M059J (cell line): Measurements from ENCODE around the gene SBSN. TPM values are rescaled to one million over a fixed set of nuclear protein-coding genes. Genes with fewer than 3 reads are reported as not detected.

Experiments
- DNase-seq: peaks from one replicate; pipeline ENCODE4 v3.0.0-alpha.2; 2012; ENCODE audit warnings: low read depth
- total RNA-seq: library from RNA; depleted of rRNA; stranded (reverse); fragments of >200 nt; shearing (Covaris generic); gene quantifications from 2 replicates; pipeline ENCODE4 v1.2.3, GENCODE V29; 2014

SBSN gene
- total RNA-seq, 1 experiment from 2014 or later: 0.25 TPM

DNA sequence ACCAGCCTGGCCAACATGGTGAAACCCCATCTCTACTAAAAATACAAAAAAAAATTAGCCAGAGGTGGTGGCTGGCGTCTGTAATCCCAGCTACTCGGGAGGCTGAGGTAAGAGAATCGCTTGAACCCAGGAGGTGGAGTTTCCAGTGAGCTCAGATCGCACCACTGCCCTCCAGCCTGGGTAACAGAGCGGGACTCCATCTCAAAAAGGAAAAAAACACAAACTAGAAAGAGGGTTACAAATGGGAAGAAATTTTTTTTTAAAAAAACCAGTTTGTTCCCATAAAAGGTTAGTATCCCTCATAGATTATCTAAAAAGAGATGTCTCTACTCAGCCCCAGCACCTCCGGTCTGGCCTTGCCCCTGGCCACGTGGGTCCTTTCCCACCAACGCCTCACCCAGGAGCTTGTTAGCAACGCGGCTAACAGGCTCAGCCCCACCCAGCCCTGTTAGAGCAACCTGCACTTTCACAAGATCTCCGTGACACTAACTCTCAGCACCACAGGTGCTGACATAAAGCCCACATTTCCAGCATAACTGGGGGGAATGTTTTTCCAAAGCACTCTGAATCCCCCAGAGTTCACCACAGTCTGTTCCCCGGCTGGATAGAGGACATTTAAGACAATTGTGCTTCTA, 19.0 kb downstream of the SBSN start:
- DNase-seq: no peak

DNA sequence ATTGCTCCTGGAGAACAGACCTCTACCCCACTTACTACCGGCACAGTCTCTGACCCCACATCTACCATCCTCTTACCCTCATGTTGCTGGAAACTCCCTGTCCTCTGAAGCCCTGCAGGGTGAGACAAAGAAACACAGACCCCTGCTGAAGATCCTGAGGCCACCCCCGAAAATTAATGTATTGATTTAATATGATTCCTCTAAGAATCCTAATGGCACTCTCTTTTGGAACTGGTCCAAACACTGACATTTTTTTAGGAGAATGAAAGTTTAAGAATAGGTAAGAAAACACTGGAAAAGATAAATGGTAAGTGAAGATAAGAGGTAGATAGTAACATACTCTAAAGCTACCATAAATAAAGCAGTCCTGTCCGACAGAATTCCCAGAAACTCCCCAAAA, 20.0 kb downstream of the SBSN start:
- DNase-seq: no peak

DNA sequence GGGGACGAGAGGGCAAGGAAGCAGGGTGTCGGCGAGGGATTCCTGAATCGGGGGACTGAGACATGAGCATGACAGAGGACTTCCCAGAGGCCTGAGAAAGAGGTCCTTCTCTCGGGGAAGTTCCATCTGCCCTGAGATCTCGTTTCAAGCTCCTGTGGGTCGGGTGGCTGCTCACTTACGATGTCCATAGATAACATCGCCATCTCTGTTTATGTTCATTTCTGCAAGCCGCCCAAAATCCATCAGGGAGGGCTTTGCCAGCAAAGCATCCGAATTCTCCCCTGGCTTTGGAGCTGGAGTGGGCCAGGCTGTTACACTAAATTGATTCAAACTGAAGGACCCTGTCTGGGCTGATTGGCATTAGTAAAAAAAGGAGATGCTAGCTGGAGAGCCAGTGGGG, 20.6 kb downstream of the SBSN start:
- no peak for DNase-seq

DNA sequence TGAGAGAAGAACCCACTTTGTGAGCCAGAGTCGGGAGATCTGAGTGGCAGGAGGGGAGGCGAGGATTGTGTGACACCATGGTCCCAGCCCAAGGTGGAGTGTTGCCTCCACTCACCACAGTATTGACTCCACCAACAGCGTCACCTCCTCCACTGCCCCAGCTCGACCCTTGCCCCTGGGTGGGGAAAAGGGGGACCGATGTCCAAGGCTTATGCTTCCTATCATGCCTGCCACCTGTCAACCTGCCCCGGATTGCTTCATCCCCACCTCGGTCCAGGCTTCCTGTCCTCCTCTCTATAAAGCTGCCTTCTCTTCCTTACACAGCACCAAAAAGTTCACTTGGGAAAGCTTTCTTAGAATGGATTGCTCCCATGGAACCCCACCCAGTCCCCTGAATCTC, 22.1 kb downstream of the SBSN start:
- no peak for DNase-seq

DNA sequence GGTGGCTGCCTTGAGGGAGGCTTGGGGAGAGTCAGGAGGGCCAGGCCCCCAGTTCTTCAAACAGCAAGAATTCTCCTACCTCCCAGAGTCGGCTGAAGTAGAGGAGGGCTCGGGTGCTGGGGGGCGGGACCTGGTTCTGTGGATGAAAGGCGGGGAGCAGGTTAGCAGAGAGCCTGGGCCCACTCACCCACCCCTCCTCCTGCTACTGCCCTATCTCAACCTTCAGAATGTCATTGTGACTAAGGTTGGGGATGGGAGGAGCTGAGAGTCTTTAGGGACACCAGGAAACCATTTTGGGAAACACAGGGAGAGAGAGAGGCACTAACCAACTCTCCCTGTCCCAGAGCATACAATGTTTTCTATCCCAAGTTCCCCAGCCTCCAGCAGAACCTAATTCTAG, 25.4 kb downstream of the SBSN start:
- DNase-seq: no peak

DNA sequence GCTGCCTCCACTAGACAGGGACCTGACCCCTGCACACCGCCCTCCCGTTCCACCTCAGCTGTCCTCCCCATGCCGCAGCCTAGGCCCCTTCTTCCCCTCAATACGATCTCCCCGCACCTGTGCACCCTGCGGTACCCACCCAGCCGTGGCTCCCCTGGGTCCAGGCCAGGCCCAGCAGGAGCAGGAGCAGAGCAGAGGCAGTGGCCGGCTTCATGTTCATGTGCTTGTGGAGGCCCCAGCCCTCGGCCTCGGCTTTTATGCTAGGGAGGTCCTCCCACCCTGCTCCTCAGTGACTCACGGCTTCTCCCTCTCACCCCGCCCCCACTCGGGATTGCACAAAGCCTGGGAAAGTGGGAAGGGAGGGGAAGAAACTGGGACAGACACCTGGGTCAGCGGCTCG, 26.4 kb downstream of the SBSN start:
- peak; percentile 12 for DNase-seq

DNA sequence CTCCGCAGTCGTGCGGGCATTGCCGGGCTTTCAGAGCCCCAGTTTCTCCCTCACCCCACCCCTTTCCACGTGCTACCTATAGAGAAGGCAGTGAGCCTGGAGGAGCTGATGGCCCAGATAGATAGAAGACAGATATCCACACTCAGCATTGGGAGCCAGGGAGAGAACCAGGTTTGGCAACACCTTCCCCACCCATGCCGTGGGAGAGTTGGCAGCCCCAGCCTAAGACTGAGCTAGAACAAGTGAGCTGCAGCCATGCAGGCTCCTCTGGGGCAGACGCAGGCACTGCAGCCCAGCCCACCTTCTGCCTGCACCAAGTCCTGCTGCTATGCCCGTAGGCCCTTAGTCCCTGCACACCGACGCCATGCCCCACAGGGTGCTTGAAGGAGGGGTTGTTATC, 27.5 kb downstream of the SBSN start:
- no peak for DNase-seq

DNA sequence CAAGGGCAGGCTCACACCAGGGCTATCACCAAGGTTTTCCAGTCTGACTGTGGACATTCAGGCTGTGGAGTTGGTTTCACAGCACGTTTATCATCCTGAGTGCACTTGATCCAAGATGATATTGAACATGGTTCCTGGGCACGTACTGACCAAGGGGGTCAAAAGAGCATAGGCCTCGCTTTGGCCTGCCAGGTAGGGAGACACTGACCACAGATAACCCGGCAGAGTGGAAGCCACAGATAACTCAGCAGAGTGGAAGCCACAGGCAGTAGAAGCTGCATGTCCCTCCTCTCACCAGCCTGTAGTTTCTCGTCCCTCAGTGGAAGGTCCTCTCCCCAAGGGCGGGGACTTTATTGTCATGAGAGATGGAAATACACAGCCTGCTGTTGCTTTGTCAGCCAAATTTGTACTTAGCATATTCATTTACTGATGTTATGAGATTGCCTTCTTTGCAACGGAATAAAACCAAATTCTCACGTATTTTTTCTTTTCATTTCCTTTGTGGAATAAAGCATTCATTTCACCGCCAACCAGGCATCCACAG, 29.1 kb downstream of the SBSN start:
- no peak for DNase-seq

DNA sequence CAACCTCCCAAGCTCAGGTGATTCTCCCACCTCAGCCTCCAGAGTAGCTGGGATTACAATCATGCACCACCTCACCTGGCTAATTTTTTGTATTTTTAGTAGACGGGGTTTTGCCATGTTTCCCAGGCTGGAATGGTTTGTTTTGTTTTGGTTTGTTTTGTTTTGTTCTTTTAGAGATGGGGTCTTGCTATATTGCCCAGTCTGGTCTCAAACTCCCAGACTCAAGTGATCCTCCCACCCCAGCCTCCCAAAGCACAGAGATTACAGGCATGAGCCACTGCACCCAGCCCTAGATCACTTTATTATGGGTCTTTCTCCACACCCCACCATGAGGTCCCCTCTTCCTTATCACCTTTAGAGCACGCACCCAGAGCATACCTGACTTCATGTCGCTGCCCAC, 29.9 kb downstream of the SBSN start:
- DNase-seq: no peak

DNA sequence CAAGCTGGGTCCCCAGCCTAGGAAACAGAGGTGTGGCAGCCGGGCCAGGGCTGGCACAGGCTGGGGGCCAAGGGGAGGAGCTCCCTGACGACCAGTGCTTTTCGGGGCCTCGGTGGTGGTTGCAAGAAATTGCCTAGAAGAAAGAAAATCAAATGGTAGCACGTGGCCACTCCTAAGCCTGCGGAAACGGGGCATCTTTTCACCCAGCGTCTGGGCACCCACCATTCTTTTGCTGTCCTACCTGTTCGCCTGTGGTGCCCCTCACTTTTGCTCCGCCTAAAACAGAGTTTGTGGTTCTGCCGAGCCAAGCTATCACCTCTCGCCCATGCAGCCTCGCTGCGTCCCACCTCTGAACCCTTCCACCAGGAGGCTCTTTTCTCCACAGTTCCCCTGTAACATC, 30.7 kb downstream of the SBSN start:
- no peak for DNase-seq

DNA sequence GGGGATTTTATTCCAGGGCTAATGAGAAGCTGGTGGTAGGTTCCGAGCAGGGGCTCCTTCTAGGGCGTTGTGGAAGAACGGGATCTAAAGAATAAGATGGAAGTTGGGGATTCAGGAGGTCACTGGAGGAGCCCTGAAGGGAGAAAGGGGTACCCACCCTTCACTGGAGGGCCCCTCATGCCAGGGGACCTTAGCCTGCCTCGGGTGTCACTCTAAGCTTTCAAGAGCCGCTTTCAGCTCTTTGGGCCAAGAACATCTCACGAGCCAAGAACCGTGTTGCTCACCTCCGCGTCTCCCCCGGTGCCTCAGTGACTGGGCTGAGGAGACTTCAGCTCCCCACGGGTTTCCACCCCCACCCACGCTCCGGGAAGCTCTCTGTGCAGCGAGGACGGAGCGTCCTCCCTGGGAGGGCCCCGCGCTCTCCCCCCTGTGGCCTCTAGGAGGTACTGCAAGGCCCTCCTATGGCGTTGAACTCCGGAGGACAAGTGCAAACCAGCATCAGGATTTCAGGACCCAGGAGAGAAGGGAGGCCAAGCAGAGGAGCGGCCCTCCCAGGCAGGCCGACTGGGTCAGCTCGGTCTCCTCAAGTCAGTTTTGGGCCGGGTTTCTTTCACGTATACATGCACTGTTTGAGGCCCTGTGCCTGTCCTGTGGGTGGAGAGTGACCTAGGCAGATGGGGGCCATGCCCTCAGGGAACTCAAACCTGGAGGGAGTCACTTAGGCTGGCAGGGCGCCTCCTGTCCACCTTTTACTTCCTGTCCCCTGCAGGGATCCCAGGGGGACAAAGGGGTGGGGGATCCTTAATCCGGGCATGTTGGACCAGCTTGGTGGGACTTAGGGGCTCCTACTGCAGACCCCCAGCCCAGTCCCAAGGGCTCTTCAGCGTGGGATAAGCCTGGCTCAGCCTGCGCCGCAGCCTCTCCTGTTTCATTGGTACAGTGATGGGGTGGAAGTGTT, 32.7 kb downstream of the SBSN start:
- peak; percentile 46 for DNase-seq

DNA sequence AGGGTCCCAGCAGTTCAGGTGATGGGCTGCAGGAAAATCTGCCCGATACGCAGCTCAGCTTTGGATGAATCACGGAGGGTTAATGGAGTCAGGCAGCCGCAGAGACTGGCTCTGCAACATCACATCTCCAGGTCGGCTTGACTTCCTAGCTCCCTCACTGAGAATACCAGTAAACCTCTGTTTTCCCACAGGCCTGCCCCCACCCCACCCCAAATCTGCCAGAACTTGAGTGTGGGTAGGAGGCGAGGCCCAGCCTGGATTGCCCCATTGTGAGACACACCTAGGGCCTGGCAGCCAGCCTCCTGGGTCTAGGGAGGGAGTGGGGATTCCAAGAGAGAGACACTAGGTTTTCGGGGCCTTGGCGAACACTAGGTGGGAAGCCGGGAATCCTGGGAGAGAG, 34.1 kb downstream of the SBSN start:
- no peak for DNase-seq

DNA sequence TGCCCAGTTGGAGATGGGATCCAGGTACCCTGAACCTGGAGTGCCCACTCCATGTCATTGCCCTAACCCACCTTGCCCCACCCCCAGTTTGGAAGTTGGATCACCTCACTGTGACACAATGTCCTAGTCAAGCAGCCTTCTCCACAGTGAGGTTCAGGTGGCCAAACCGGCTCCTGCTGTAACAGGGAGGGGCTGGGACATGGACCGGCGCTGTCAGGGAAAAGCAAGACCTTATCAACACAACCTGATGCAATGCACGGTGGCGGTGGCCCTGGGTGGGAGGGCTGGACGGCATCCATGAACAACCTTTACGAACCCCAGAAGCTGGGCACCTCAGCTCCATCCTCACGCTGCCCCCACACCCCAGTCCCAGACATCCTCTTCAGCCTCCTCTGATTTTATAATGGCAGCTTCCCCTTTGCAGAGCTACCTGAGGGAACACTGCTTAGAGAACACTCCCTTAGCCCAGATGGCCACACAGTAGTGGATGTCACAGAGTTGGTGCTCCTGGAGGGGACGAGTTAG, 36.2 kb downstream of the SBSN start:
- no peak for DNase-seq

DNA sequence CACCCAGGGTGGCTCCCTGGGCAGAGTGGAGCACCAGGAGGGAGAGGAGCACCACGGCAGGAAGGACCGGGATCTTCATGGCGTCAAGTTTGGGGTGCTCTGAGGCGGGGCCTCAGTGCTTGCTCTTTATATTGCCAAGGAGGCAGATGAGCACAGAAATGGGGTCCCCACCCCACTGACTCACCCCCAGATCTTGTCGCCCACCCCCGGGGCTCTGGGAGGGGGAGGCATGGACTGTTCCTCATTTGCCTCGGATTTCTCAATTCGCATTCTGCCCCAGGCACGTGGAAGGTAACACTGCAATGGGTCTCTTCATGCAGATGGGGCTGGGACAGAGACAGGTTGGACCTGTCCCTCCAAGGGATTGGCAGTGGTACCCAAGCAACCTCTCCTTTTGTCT, 37.7 kb downstream of the SBSN start, which contains the start of gene KRTDAP:
TSS of gene KRTDAP (minus strand) at position 101 of the 400 bp plus-strand sequence. CDS start at position 79, 22 bp downstream.
- no peak for DNase-seq

DNA sequence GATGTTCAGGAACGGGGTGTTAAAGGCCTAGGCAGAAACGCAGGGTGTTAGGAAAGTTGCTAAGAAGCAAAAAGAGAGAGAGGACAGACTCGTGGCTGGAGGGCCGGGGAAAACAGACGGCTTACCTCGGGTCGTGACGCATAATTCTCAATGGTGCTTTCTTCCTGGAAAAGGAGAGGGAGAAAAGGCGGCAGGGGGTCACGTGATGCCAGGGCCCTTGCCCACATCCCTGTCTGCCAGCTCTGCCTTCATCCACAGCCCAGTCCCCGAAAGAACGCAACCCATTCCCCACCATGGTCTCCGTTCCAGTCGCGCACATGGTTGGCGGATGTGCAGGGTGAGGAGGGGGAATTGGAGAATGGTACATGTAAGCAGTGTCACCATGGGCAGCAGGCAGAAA, 39.4 kb downstream of the SBSN start:
- no peak for DNase-seq

DNA sequence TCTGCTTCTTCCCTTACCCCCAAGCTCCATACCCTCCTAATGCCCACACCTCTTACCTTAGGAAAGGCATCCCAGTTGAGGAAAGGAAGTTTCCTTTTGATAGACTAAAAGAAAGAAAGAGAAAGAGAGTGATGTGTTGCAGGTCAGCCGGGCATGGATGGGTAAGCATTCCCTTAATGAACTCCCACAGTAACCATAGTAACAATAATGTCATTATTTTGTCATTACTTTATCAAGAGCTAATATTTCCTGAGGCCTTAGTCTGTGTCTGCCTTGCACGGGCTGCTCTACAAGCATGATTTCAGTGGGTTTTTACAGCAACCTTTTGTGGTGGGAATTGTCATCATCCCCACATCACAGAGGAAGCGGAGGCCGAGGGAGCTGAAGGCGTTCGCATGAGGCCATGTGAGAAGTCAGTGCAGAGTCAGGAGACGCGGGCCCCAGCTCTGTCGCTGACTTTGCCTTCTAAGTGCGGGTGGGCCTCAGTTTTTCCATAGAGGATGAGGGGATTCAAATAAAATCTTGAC, 40.4 kb downstream of the SBSN start:
- no peak for DNase-seq

DNA sequence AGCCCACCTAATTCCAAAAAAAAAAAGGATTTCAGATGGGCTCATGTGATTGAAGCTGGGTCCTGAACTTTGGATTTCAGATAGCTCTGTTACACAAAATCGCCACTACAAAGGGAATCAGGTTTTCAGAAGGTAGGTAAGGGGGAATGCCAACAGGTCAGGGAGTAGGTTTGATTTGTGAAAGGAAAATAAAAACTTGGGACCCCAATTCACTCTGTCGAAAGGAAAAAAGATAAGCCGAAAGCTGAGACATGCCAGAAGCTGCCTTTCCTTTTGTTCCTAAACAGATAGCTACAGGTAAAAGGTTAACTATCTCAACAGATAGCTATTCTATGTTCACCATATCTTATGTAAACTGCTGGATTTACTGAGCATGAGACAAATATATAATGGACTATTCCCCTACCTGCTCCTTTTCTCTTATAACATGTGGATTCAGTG, 41.8 kb downstream of the SBSN start:
- no peak for DNase-seq

DNA sequence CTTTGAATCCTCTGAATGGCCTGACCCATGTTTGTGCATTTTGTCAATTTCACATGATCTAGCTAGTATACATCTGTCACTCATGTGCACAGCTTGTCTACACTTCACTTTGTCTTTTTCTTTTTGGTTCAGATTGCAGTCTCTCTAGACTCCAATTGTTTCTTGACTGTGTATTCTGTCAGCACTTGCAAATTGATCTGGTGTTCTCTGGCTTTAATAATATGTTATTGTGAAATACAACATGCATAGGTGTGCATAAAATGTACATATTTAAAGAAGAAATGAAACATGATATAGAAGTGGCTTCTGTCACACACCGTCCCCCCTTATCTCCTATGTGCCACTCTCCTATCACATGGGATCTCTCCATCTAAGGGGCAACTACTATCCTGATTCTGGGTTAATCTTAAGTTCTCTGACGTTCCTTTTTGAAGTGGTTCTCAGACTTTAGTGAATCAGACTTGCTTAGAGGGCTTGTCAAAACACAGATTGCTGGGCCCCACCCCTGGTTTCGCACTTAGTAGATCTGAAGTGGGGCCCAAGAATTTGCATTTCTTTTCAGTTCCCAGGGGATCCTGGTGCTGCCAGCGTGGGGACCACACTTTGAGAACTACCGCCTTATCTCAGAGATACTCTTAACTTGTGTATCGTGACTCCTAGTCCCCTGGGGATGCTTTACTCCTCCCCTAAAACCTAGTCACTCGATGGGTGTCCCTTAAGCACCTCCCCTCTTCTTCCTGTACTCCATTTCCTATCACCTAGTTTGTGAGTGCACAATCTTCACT, 43.7 kb downstream of the SBSN start:
- DNase-seq: no peak

DNA sequence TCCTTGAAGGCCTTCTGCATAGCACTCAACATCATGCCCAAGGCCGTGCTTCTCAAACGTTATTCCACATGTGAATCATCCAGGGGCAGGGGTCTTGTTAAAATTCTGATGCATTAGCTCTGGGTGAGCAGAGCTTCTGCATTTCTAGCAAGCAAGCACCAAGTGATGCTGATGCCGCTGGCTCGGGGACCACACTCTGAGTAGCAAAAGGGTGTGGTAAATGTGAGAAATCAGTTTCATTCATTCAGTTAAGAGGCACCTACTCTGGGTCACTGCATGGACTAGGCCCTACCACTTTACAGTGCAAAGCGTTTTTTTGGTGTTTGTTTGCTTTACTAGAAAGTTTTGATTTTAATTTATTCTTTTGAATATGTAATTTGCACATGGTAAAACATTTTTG, 45.0 kb downstream of the SBSN start:
- DNase-seq: no peak

DNA sequence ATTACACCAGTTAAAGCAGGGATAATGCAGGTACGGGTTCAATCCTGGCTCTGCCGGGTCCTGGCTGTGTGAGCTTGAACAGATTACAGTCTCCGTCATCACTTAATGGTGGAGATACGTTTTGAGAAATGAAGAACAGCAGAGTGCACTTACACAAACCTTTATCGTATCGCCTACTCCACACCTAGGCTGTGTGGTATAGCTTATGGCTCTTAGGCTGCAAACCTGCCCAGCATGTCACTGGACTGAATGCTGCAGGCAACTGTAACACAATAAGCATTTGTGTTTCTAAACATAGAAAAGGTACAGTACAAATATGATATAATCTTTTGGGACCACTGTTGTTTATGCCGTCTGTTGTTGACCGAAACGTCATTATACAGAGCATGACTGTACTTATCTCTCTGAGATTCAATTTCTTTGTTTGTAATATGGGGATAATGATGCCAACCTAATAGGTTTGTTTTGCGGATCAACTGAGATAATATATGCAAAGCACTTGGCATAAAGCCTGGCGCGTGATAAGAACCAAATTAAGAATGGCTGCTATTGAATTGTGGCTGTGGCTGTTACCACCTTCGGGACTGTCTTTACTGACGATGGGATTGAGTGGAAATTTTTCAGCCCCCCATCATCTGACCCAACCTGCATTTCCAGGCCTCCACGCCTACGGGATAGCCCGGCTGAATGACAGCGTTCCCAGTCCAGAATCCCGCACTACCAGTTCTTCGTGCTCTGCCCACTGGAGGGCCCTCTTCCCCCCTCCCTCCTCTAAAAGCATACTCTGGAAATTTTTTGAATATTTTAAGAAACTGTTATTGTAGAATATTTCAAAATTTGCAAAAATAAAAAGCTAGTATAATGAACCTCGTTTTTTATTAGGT, 49.1 kb downstream of the SBSN start:
- DNase-seq: no peak

DNA sequence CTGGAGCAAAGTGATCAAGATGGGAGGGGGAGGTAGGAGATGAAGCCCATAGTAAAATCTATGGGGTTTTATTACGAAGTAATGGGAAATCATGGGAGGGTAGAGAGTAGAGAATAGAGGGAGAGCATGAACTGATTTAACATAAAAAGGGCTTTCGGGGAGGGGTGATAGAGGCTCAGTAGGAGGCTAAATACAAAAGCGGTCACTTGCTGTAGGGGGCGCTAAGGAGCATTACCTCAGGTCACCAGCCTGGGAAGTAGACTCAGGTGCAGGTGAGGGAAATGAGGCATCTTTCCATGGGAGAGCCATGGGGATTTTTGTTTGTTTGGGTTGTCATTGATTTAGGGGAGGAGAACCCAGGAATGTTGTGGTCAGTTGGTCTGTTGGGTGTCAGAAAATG, 52.0 kb downstream of the SBSN start:
- DNase-seq: no peak
